GM10266 (cell line): Measurements from ENCODE around the gene STRBP.
"Not testable (repeated sequence)": the region's sequence is repeated elsewhere in the genome, so short reads cannot be mapped to it uniquely, and the experiment has no call there.

Experiments
- DNase-seq: peaks from one replicate; pipeline ENCODE4 v3.0.0; 2012; ENCODE audit errors: extremely low spot score
- TF ChIP-seq, protein P1 (sequence below): IDR thresholded peaks from 2 replicates; pipeline ENCODE4 v1.5.1; 2012; ENCODE audit warnings: mild to moderate bottlenecking, low read depth; ENCODE audit not compliant: control insufficient read depth, insufficient read depth; ENCODE audit errors: missing control alignments

Gene STRBP

GRCh38 chr9:123217128-123217654, 51.2 kb downstream of the STRBP start:
- TF ChIP-seq, protein P1, sequence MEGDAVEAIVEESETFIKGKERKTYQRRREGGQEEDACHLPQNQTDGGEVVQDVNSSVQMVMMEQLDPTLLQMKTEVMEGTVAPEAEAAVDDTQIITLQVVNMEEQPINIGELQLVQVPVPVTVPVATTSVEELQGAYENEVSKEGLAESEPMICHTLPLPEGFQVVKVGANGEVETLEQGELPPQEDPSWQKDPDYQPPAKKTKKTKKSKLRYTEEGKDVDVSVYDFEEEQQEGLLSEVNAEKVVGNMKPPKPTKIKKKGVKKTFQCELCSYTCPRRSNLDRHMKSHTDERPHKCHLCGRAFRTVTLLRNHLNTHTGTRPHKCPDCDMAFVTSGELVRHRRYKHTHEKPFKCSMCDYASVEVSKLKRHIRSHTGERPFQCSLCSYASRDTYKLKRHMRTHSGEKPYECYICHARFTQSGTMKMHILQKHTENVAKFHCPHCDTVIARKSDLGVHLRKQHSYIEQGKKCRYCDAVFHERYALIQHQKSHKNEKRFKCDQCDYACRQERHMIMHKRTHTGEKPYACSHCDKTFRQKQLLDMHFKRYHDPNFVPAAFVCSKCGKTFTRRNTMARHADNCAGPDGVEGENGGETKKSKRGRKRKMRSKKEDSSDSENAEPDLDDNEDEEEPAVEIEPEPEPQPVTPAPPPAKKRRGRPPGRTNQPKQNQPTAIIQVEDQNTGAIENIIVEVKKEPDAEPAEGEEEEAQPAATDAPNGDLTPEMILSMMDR = no peak
- no peak for DNase-seq

- no peak for DNase-seq
- TF ChIP-seq, protein P1 = no peak
These were observed 52.1 kb downstream of the STRBP start for GRCh38 chr9:123216251-123216797.

DNA sequence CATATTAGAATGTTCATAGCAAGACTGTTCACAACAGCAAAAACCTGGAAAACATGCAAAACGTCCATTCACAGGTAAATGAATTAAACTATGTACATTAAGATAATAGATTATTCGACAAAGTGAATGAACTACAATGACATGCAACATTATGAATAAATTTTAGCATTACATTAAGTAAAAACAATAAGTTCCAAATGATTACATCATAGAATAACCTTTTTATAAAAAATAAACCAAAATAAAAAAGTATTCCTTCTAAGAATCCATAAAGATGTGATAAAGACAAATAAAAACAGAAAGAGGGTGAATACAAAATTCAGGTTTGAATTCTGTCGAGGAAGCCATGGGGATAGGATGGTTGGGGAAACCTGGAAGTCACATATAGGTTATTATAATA, 57.3 kb downstream of the STRBP start:
- DNase-seq = no peak
- TF ChIP-seq, protein P1 = no peak

GRCh38 chr9:123208626-123209174, 59.7 kb downstream of the STRBP start:
- DNase-seq = no peak
- TF ChIP-seq, protein P1 = no peak

- no peak for DNase-seq
- TF ChIP-seq, protein P1 = no peak
These were observed 62.3 kb downstream of the STRBP start for GRCh38 chr9:123206065-123206464.

GRCh38 chr9:123201083-123201482, 67.3 kb downstream of the STRBP start:
- TF ChIP-seq, protein P1 = no peak
- DNase-seq = no peak

DNA sequence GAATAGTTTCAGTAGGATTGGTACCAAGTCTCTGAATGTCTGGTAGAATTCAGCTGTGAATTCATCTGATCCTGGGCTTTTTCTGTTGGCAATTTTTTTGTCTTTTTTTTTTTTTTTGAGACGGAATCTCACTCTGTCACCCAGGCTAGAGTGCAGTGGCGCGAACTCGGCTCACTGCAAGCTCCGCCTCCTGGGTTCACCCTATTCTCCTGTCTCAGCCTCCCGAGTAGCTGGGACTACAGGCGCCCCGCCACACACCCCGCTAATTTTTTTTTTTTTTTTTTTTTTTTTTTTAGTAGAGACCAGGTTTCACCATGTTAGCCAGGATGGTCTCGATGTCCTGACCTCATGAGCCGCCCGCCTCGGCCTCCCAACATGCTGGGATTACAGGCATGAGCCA, 67.9 kb downstream of the STRBP start:
- DNase-seq = not testable (repeated sequence)

- TF ChIP-seq, protein P1 = no peak
- DNase-seq = no peak
These were observed 72.3 kb downstream of the STRBP start for GRCh38 chr9:123196124-123196523.
